Measurements from ENCODE around the gene LMBR1.

- TF ChIP-seq, protein P1, sequence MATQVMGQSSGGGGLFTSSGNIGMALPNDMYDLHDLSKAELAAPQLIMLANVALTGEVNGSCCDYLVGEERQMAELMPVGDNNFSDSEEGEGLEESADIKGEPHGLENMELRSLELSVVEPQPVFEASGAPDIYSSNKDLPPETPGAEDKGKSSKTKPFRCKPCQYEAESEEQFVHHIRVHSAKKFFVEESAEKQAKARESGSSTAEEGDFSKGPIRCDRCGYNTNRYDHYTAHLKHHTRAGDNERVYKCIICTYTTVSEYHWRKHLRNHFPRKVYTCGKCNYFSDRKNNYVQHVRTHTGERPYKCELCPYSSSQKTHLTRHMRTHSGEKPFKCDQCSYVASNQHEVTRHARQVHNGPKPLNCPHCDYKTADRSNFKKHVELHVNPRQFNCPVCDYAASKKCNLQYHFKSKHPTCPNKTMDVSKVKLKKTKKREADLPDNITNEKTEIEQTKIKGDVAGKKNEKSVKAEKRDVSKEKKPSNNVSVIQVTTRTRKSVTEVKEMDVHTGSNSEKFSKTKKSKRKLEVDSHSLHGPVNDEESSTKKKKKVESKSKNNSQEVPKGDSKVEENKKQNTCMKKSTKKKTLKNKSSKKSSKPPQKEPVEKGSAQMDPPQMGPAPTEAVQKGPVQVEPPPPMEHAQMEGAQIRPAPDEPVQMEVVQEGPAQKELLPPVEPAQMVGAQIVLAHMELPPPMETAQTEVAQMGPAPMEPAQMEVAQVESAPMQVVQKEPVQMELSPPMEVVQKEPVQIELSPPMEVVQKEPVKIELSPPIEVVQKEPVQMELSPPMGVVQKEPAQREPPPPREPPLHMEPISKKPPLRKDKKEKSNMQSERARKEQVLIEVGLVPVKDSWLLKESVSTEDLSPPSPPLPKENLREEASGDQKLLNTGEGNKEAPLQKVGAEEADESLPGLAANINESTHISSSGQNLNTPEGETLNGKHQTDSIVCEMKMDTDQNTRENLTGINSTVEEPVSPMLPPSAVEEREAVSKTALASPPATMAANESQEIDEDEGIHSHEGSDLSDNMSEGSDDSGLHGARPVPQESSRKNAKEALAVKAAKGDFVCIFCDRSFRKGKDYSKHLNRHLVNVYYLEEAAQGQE (IDR thresholded peaks at IDR 0.05), result no peak
- TF ChIP-seq EGR1 (IDR thresholded peaks at IDR 0.05; ENCODE audit: low read depth in 2 of 2) (no peak), RAD21 (IDR thresholded peaks at IDR 0.05) (no peak), MAX (IDR thresholded peaks at IDR 0.05) (no peak), TAF1 (conservative IDR thresholded peaks at IDR 0.05) (no peak), HNF4G (IDR thresholded peaks at IDR 0.05) (no peak), JUND (IDR thresholded peaks at IDR 0.05) (no peak)
- TF ChIP-seq, protein P2, sequence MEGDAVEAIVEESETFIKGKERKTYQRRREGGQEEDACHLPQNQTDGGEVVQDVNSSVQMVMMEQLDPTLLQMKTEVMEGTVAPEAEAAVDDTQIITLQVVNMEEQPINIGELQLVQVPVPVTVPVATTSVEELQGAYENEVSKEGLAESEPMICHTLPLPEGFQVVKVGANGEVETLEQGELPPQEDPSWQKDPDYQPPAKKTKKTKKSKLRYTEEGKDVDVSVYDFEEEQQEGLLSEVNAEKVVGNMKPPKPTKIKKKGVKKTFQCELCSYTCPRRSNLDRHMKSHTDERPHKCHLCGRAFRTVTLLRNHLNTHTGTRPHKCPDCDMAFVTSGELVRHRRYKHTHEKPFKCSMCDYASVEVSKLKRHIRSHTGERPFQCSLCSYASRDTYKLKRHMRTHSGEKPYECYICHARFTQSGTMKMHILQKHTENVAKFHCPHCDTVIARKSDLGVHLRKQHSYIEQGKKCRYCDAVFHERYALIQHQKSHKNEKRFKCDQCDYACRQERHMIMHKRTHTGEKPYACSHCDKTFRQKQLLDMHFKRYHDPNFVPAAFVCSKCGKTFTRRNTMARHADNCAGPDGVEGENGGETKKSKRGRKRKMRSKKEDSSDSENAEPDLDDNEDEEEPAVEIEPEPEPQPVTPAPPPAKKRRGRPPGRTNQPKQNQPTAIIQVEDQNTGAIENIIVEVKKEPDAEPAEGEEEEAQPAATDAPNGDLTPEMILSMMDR (IDR thresholded peaks at IDR 0.05; ENCODE audit: low read depth, low read length, missing input control), result no peak
These were observed 6.8 kb downstream of the LMBR1 start for GRCh38 chr7:156886020-156886795.
